ENCODE results near the gene DENND1A. TPM values are rescaled to one million over a fixed set of nuclear protein-coding genes. Genes with fewer than 3 reads are reported as not detected.

Gene DENND1A
- total and polyA plus RNA-seq, 2 experiments from 2014 or later, result 13.1 to 28.7 TPM

- TF ChIP-seq ZNF462 (CRISPR knock-in tag; IDR thresholded peaks at IDR 0.05) (no peak), CTCF (conservative IDR thresholded peaks at IDR 0.05; ENCODE audit: low read depth in 2 of 2) (no peak), EZH2phosphoT487 (IDR thresholded peaks at IDR 0.05; ENCODE audit: unreplicated experiment) (no peak), ZNF114 (CRISPR knock-in tag; IDR thresholded peaks at IDR 0.05) (no peak), REST (IDR thresholded peaks at IDR 0.05; ENCODE audit: unreplicated experiment) (no peak), STAT1 (IDR thresholded peaks at IDR 0.05; ENCODE audit: unreplicated experiment) (no peak), CREB1 (CRISPR knock-in tag; IDR thresholded peaks at IDR 0.05; ENCODE audit: low read depth) (no peak), EZH2 (IDR thresholded peaks at IDR 0.05; ENCODE audit: low read depth, unreplicated experiment) (no peak)
Observed at GRCh38 chr9:123591283-123591682, 338.6 kb downstream of the DENND1A start (continued).
